ENCODE data around the gene PLAAT3. TPM values are rescaled to one million over a fixed set of nuclear protein-coding genes. Genes with fewer than 3 reads are reported as not detected.
"Not testable (repeated sequence)": the region's sequence is repeated elsewhere in the genome, so short reads cannot be mapped to it uniquely, and the experiment has no call there.

The PLAAT3 gene
- polyA plus RNA-seq, 1 donor from 2014 or later: not detected

- Histone ChIP-seq H3K9me2 (ENCODE audit: insufficient read depth, low read length) (no peaks in the 10 kb centered on the region), H3K9me3 (ENCODE audit: low read length) (no peaks in the 10 kb centered on the region), H3K79me2 (replicated peaks; ENCODE audit: insufficient read depth, low read length) (no peaks in the 10 kb centered on the region)
These were observed 70.5 kb downstream of the PLAAT3 start for GRCh38 chr11:63543711-63544110.

GRCh38 chr11:63542506-63542905 is 71.7 kb downstream of the PLAAT3 start:
- not testable (repeated sequence) for H3K36me3 ChIP-seq (ENCODE audit: insufficient read depth, low read length); H3K4me2 ChIP-seq (ENCODE audit: low read length); H3K79me2 ChIP-seq (replicated peaks; ENCODE audit: insufficient read depth, low read length); H3K4me3 ChIP-seq (ENCODE audit: low read length); H3K27ac ChIP-seq (ENCODE audit: low read length); H3K9ac ChIP-seq (ENCODE audit: low read length); H3F3A ChIP-seq (ENCODE audit: insufficient read depth, low read length, poor library complexity, severe bottlenecking); H3K9me3 ChIP-seq (ENCODE audit: low read length); H2AFZ ChIP-seq (ENCODE audit: low read depth, low read length); H3K9me2 ChIP-seq (ENCODE audit: insufficient read depth, low read length); H3K27me3 ChIP-seq (ENCODE audit: insufficient read depth, low read depth, low read length); H4K20me1 ChIP-seq (ENCODE audit: insufficient read depth)

More at GRCh38 chr11:63543711-63544110, 70.5 kb downstream of the PLAAT3 start:
- Histone ChIP-seq H3K27ac (ENCODE audit: low read length) (no peak overlapping the region), H3K27me3 (ENCODE audit: insufficient read depth, low read depth, low read length) (no peaks in the 10 kb centered on the region), H3K4me3 (ENCODE audit: low read length) (no peak overlapping the region), H3F3A (ENCODE audit: insufficient read depth, low read length, poor library complexity, severe bottlenecking) (no peaks in the 10 kb centered on the region), H3K36me3 (ENCODE audit: insufficient read depth, low read length) (no peaks in the 10 kb centered on the region), H3K4me2 (ENCODE audit: low read length) (no peak overlapping the region), H2AFZ (ENCODE audit: low read depth, low read length) (no peak overlapping the region), H4K20me1 (ENCODE audit: insufficient read depth) (no peaks in the 10 kb centered on the region), H3K9ac (ENCODE audit: low read length) (no peak overlapping the region)
- no peak for TF ChIP-seq TAF1 (IDR thresholded peaks at IDR 0.05; ENCODE audit: low read depth)
- no peak for TF ChIP-seq SMC3 (conservative IDR thresholded peaks at IDR 0.05; ENCODE audit: poor library complexity)
- TF ChIP-seq EZH2 (IDR thresholded peaks at IDR 0.05; ENCODE audit: borderline replicate concordance, insufficient read depth, low read length, poor library complexity, severe bottlenecking): no peak
- TF ChIP-seq CTCF (IDR thresholded peaks at IDR 0.05; ENCODE audit: poor library complexity, severe bottlenecking): no peak
- TF ChIP-seq REST (IDR thresholded peaks at IDR 0.05; ENCODE audit: borderline replicate concordance): no peak
- no peak for TF ChIP-seq EP300 (conservative IDR thresholded peaks at IDR 0.05; ENCODE audit: poor library complexity, severe bottlenecking)
- no peak for TF ChIP-seq RAD21 (conservative IDR thresholded peaks at IDR 0.05)
- TF ChIP-seq POLR2AphosphoS5 (IDR thresholded peaks at IDR 0.05): no peak

- Histone ChIP-seq H3K27ac (ENCODE audit: low read length) (no peak overlapping the region), H3K9me3 (ENCODE audit: low read length) (no peaks in the 10 kb centered on the region), H3K4me2 (ENCODE audit: low read length) (no peak overlapping the region), H3K79me2 (replicated peaks; ENCODE audit: insufficient read depth, low read length) (no peaks in the 10 kb centered on the region), H4K20me1 (ENCODE audit: insufficient read depth) (no peaks in the 10 kb centered on the region), H3K36me3 (ENCODE audit: insufficient read depth, low read length) (no peaks in the 10 kb centered on the region), H3F3A (ENCODE audit: insufficient read depth, low read length, poor library complexity, severe bottlenecking) (no peaks in the 10 kb centered on the region), H3K9me2 (ENCODE audit: insufficient read depth, low read length) (no peaks in the 10 kb centered on the region), H2AFZ (ENCODE audit: low read depth, low read length) (no peak overlapping the region), H3K27me3 (ENCODE audit: insufficient read depth, low read depth, low read length) (no peaks in the 10 kb centered on the region), H3K9ac (ENCODE audit: low read length) (no peak overlapping the region), H3K4me3 (ENCODE audit: low read length) (no peak overlapping the region)
- TF ChIP-seq EZH2 (IDR thresholded peaks at IDR 0.05; ENCODE audit: borderline replicate concordance, insufficient read depth, low read length, poor library complexity, severe bottlenecking) (no peak), EP300 (conservative IDR thresholded peaks at IDR 0.05; ENCODE audit: poor library complexity, severe bottlenecking) (no peak), CTCF (IDR thresholded peaks at IDR 0.05; ENCODE audit: poor library complexity, severe bottlenecking) (no peak), TAF1 (IDR thresholded peaks at IDR 0.05; ENCODE audit: low read depth) (no peak), SMC3 (conservative IDR thresholded peaks at IDR 0.05; ENCODE audit: poor library complexity) (no peak), POLR2AphosphoS5 (IDR thresholded peaks at IDR 0.05) (no peak), RAD21 (conservative IDR thresholded peaks at IDR 0.05) (no peak), REST (IDR thresholded peaks at IDR 0.05; ENCODE audit: borderline replicate concordance) (no peak)
These were observed 76.7 kb downstream of the PLAAT3 start for GRCh38 chr11:63537293-63538101.

All from neural cell (in vitro differentiated cells).